ENCODE results near the gene NUDT5.
"Not testable (repeated sequence)": the region's sequence is repeated elsewhere in the genome, so short reads cannot be mapped to it uniquely, and the experiment has no call there.

Gene NUDT5

DNA sequence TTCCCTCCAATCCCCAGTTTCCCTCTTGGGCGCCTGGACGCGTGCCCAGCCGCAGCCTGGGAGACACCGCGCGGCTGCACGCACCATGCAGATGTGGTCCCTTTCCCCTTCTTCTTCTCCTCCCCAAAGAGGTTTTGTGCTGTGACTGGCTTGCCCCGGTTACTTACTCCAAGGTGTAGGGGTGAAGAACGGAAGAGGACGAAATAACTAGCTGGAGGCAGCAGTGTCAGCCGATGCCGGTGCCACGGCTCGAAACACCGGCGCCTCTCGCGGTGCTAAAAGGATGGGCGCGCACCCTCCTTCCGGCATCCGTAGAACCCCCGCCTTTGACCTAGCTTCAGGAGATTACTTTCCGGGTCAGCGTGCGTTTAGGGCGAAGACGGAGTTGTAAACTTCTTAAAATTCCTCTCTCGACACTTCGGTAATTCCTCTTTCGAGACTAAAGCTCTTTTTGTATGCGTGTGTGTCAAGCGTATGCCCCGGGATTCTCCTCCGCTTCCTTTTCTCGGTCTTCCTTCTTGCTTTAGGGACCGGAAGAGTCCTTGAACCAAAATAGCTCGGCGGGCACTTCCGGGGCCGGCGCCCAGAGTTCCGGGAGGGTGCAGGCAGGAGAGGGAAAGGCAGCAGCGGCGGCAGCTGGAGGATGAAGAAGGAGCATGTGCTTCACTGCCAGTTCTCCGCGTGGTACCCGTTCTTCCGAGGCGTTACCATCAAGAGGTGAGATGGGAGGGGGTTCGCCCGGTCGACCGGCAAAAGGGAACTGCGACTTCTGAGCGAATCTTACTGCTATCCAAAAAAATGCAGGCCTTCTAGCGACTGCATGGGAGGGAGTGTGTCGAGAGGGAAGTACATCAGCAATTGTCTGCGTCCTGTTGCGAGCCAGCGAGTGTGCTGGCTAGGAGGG is at the start of gene NUDT5, which contains the start of gene CDC123:
Gene NUDT5, minus strand, starts transcription at position 289 of the 904 bp plus-strand sequence. CDS start 9,600 bp downstream, outside the sequence.
Gene CDC123, plus strand, starts transcription at position 586 of the 904 bp plus-strand sequence. Its CDS starts 58 bp downstream, at position 644.
- peak; percentile 63 to 73 (median 68) for DNase-seq (ENCODE audit: low read depth in 3 of 3)

- no peak for DNase-seq (ENCODE audit: low read depth in 3 of 3)
Measured at GRCh38 chr10:12243864-12244620, 48.4 kb upstream of the NUDT5 start.

GRCh38 chr10:12241810-12242529 is 46.3 kb upstream of the NUDT5 start:
- no peak for DNase-seq (ENCODE audit: low read depth in 3 of 3)

DNA sequence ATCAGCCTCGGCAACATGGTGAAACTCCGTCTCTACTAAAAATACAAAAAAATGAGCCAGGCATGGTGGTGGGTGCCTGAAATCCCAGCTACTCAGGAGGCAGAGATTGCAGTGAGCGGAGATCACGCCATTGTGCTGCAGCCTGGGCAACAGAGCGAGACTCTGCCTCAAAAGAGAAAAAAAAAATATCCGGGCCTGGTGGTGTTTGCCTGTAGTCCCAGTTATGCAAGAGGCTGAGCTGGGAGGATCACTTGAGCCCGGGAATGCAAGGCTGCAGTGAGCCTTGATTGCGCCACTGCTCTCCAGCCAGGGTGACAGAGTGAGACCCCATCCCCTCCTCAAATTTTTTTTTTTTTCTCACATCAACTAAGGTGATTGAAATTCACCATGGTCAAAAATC is 43.1 kb upstream of the NUDT5 start:
- no peak for DNase-seq (ENCODE audit: low read depth in 3 of 3)

GRCh38 chr10:12237265-12238220 is 41.9 kb upstream of the NUDT5 start:
- DNase-seq (ENCODE audit: low read depth in 3 of 3), result no peak

DNA sequence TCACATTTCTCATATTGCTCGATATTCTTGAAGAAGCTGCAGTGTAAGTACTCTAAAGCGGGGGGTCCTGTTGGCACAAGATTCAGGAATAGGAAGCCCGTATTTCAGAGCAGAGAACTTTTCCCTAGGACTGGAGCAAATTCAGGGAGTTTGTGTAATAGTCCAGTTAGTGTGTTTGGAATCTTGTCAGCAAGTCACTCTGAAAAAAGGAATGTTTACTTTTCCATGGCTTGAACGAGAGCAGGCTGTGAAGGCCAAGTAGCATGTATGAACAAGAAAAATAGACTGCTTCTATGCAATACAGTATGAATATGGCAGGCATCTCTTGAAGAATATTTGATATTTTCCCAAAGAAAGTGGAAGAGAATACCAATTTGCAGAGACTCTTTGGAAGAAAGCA is 40.1 kb upstream of the NUDT5 start:
- DNase-seq (ENCODE audit: low read depth in 3 of 3), result no peak

GRCh38 chr10:12235116-12235694 is 39.5 kb upstream of the NUDT5 start:
- no peak for DNase-seq (ENCODE audit: low read depth in 3 of 3)

- DNase-seq (ENCODE audit: low read depth in 3 of 3), result not testable (repeated sequence)
Measured at GRCh38 chr10:12234687-12235086, 39.0 kb upstream of the NUDT5 start.

DNA sequence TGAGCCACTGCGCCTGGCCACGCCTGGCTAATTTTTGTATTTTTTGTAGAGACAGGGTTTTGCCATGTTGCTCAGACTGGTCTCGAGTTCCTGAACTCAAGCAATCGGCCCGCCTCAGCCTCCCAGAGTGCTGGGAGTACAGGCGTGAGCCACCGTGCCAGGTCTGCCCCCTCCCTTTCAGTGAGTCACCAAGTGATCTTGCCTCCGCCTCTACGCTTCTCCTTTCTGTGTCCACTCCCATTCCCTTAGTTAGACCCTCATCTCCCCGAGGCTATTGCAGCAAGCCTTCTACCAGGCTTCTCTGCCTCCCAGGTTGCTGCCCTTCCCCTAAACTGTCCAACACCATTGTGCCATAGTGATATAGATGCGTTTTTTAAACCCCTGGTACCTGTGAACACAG is 33.2 kb upstream of the NUDT5 start:
- DNase-seq (ENCODE audit: low read depth in 3 of 3), result no peak

GRCh38 chr10:12226438-12226837 is 30.7 kb upstream of the NUDT5 start:
- not testable (repeated sequence) for DNase-seq (ENCODE audit: low read depth in 3 of 3)

DNA sequence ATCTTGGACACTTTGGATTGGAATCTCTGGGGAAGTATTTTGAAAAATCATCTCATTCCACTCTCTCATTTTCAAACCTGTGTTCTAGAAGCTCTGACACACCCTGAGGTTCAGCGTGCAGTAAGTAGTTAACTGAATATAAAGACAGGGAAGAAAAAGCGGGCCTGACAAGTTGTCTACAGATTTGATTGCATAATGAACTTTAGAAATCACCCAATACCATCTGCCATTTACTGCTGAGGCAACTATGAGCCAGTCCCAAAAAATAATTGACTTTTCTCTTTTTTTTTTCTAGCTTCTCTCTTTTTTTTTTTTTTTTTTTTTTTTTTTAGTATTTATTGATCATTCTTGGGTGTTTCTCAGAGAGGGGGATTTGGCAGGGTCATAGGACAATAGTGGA is 29.8 kb upstream of the NUDT5 start:
- no peak for DNase-seq (ENCODE audit: low read depth in 3 of 3)

DNA sequence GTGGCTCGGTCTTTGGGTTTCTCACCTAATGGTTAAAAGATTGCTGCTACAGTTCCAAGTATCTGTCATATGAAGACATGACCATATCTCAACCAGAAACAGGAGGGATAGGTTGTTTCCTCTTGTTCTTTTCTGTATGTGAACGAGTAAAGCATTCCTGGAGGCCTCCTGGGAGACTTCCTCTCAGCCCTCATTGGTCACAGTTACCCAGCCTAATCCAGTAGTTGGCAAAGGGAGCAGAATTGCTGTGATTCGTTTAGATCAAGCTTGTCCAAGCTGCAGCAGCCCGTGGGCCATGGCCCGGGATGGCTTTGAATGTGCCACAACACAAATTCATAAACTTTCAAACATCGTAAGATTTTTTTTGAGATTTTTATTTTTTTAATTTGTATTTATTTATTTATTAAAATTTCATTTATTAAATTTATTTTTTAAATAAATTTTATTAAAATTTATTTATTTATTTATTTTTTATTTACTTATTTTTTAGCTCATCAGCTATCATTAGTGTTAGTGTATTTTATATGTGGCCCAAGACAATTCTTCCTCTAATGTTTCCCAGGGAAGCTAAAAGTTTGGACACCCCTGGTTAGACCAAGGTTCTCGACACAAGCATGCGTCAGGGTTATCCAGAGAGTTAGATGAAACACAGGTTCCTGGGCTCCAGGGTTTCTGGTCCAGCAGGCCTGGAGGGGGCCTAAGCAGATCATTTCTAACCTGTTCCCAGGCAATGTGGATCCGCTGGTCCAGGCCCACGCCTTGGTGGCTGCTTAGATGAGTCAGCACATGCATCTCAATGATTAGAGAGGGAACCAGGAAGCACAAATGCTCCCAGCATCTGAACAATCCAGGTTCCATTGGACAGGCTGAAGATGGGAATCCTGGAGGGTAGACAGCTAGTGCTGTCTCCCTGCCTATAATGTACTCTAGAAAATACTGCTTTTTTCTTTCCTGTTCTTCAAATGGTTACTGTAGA is 25.9 kb upstream of the NUDT5 start:
- no peak for DNase-seq (ENCODE audit: low read depth in 3 of 3)

- no peak for DNase-seq (ENCODE audit: low read depth in 3 of 3)
Measured at GRCh38 chr10:12218991-12219390, 23.3 kb upstream of the NUDT5 start.

DNA sequence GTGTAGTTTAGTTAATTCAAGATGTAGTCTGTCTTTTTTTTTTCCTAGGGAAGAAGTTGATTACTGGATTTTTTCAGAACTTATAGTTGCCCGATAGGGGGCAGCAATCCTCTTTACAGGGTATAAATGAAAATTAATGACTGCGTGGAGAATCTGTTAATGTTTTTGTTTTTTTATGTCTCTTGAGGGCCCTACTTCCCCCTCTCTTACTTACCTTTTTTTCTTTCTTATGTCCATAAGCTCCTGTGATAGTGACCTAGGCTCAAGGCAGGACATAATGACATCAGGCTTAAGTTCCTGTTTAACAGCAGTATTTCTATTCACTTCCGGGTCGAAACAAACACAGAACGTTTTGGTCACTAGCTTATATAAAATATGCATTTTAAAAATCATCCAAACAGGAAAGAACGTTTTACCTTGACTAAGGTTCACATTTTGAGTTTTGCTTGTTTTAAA is 19.1 kb upstream of the NUDT5 start:
- peak in 1 of 3 experiments; percentile 12 for DNase-seq (ENCODE audit: low read depth in 3 of 3)

DNA sequence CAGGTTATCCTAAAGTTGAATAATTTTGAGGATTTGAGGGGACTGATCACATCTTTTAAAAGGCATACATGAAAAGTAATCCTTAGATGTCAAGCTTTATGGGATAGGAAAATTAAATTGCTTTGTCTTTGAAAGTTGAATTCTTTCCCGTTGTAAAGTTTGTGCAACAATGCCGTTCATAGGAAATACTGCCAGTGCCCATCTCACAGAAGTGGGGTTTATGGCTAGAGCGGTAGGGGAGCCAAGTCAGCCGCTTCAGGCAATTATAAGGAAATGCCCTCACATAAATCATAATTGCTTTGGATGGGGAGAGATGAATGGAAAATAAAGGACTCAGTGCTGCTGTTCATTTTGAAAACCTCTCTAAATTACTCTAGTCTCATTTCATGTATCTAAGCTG is 18.4 kb upstream of the NUDT5 start:
- DNase-seq (ENCODE audit: low read depth in 3 of 3), result no peak

DNA sequence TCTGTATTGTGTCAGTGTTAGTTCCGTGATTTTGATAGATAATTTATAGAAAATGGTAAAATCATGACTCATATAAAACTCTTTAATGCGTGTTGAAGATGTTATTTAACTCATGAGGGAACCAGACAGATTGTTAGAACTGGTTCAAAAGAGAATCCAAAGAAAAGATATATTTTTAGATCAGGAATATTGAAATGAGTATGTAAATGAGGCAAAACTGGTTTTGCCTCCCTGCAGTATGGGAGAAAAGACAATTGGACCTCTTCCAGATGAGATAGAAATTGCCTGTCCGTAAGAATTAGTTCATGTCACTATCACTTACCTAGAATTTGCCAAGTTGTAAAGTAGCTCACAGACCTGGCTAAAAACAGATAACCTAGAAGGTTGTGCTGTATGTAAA is 17.9 kb upstream of the NUDT5 start:
- DNase-seq (ENCODE audit: low read depth in 3 of 3), result no peak

GRCh38 chr10:12212454-12212853 is 16.8 kb upstream of the NUDT5 start:
- no peak for DNase-seq (ENCODE audit: low read depth in 3 of 3)

DNA sequence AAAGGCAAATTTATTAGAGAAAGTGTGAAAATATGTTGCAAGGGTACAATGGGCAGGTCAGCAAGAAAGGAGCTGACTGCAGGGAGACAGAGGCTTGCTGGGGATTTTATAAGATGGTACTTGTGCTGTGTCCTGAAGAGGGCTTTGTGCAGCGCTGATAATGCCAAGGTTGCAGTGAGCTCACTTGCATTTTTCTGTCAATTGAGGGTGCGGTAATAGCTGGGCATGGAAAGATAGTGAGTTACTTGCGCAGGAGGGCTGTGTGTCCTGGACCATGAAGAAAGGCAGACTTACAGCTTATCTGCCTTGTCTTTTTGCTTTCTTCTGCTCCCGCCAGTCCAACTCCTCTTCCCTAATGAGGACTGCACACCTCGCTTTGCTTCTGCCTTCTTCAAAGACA is 12.8 kb upstream of the NUDT5 start:
- DNase-seq (ENCODE audit: low read depth in 3 of 3), result no peak

DNA sequence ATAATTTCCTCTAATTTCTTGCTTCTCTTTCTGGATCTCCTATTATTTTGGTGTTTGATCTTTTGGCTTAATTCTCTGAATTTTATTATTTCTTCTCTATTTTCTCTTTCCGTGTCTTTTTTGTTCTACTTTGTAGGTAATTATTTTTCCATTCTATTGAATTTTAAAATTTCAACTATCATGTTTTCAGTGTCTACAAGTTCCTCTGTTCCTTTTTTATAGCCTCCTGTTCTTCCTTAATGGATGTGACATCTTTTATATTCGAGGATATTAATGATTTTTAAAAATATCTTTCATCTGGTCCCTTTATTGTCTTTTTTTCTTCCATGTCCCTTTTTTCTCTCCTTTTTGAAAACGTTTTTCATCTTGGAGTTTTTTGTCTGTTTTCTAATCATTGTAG is 11.4 kb upstream of the NUDT5 start:
- DNase-seq (ENCODE audit: low read depth in 3 of 3), result no peak
